ENCODE measurements around the gene E2F7. TPM values are rescaled to one million over a fixed set of nuclear protein-coding genes. Genes with fewer than 3 reads are reported as not detected.

The E2F7 gene
- total RNA-seq, 1 experiment from 2014 or later: 19.5 TPM

- DNase-seq (ENCODE audit: low read depth, low spot score) (no peak), ATAC-seq (no peak)
- intact Hi-C loops (cut with micrococcal nuclease): no loop called here
- no peak overlapping the region for H3K9ac ChIP-seq (ENCODE audit: low read length)
- H4K20me1 ChIP-seq (ENCODE audit: insufficient read depth): no peaks in the 10 kb centered on the region
- POLR2A ChIA-PET: no interaction called here
- no TSS peak for BruUV-seq (replicated peaks)
- H3K4me1 ChIP-seq (ENCODE audit: control insufficient read depth in 1 of 2, insufficient read depth in 2 of 2, low read length in 2 of 2): no peaks in the 10 kb centered on the region
- RAD21 ChIA-PET (ENCODE audit: low non-redundant PET in 1 of 2, low total read pairs in 2 of 2, uncharacterized antibody in 2 of 2, unreplicated experiment in 2 of 2): no interaction called here
- no peaks in the 10 kb centered on the region for H3K9me2 ChIP-seq (ENCODE audit: insufficient read depth)
- no peak overlapping the region for H3K27ac ChIP-seq (ENCODE audit: low read depth, low read length)
- H3K79me2 ChIP-seq (ENCODE audit: insufficient read depth, low read length): no peaks in the 10 kb centered on the region
- H3K4me3 ChIP-seq (replicated peaks in 1 of 2; ENCODE audit: low read depth in 1 of 2, low read length in 2 of 2): no peak overlapping the region
- no peaks in the 10 kb centered on the region for H3K27me3 ChIP-seq (ENCODE audit: insufficient read depth, low read length)
- no peaks in the 10 kb centered on the region for H3K9me3 ChIP-seq (ENCODE audit: control insufficient read depth in 1 of 2, insufficient read depth in 1 of 2, low read depth in 1 of 2, low read length in 2 of 2)
- TF ChIP-seq REST (IDR thresholded peaks at IDR 0.05; ENCODE audit: low read depth): no peak
- TF ChIP-seq EZH2 (IDR thresholded peaks at IDR 0.05): no peak
- no peak for TF ChIP-seq FOSL1 (IDR thresholded peaks at IDR 0.05; ENCODE audit: low read depth)
- no peak for TF ChIP-seq TCF7L2 (IDR thresholded peaks at IDR 0.05; ENCODE audit: borderline replicate concordance, extremely low read depth, insufficient read depth, insufficient read length)
- TF ChIP-seq ZBTB33 (IDR thresholded peaks at IDR 0.05; ENCODE audit: extremely low read depth, insufficient replicate concordance, low read length): no peak
- TF ChIP-seq ZFX (IDR thresholded peaks at IDR 0.05): no peak
- TF ChIP-seq ZNF274 (IDR thresholded peaks at IDR 0.05; ENCODE audit: low read depth, low read length): no peak
- TF ChIP-seq CTCF (IDR thresholded peaks at IDR 0.05 in 2 of 3, conservative IDR thresholded peaks at IDR 0.05 in 1 of 3; ENCODE audit: borderline replicate concordance in 1 of 3, insufficient read depth in 1 of 3, low read depth in 2 of 3, low read length in 2 of 3): no peak
- TF ChIP-seq ATF3 (IDR thresholded peaks at IDR 0.05): no peak
- no peak for TF ChIP-seq YY1 (IDR thresholded peaks at IDR 0.05; ENCODE audit: extremely low read depth, insufficient replicate concordance, low read depth, low read length)
- H3K36me3 ChIP-seq (ENCODE audit: control insufficient read depth in 1 of 2, insufficient read depth in 2 of 2, low read length in 2 of 2): no peaks in the 10 kb centered on the region
- H3K4me2 ChIP-seq (ENCODE audit: low read length): no peak overlapping the region
- no peak overlapping the region for H2AFZ ChIP-seq (ENCODE audit: low read depth, low read length, poor library complexity, severe bottlenecking)
- CTCF ChIA-PET: no interaction called here
Observed at GRCh38 chr12:77003914-77004313, 61.5 kb downstream of the E2F7 start.
